Measurements from ENCODE around the gene BRD4. TPM values are rescaled to one million over a fixed set of nuclear protein-coding genes. Genes with fewer than 3 reads are reported as not detected.

Gene BRD4
- total and polyA plus RNA-seq, 2 of the 13 experiments (the other 11 are each of a cell fraction or from before 2014, with no cell fraction given), result 10.5 to 11.4 TPM

DNA sequence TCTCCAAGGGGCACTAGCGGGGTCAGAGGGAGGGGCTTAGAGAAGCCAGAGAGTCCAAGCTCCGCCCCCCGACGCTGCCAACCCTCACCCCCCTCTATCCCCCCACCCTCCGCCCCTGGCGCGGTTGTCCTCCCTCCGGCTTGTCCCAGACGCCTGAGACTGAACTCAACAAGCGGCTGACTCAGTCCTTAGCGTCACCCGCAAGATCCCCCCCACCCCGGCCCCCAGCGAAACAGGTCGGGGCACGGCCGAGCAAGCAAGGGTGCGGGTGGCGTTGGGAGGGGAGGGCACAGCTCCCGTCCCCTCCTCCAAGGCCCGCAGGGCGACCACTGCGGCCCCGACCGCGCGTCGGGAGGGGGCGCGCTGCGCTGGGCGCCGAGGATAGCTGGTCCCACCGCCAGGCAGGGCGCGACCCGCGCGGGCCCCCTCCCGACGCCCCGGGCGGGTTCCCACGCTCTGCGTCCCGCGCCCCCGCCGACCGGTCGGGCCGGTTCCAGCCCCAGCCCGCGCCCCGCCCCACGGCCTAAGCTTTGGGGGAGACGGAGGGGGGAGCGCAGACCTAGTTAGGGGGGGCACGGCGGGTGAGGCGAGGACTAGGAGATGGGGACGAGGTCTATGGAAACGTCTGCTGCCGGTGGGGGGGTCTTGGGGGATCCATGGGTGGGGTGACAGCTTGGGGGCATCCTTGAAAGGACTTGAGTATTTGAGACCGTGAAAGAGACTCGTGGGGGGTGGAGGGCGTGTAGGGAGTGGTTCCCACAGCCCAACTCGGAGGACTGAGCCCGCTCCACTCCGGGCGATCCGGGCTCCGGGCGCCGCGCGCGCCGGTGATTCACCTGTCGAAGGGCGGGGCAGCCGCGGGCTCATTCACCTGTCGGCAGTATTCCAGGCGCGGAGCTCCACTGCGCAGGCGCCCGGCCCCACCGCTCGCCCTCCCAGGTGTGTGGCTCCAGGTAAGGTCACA lies 136.7 kb downstream of the BRD4 start:
- Histone ChIP-seq H4K20me1 (ENCODE audit: insufficient read depth, low read length) (no peaks in the 10 kb centered on the region; the same call in 1 of the 2 replicates), H3K36me3 (replicated peaks in 1 of 2; ENCODE audit: control insufficient read depth in 1 of 2, insufficient read depth in 2 of 2, low read length in 2 of 2) (no peaks in the 10 kb centered on the region), H3K4me3 (replicated peaks in 1 of 3; ENCODE audit: insufficient read depth in 1 of 3, low read depth in 2 of 3, low read length in 3 of 3) (peak overlapping the region; percentile 7 to 58 (median 23); a peak in 3 of 6 replicates), H3K4me1 (ENCODE audit: insufficient read depth, low read length) (no peaks in the 10 kb centered on the region; the same call in 1 of the 2 replicates), H2AFZ (ENCODE audit: low read length) (no peak overlapping the region), H3K9ac (ENCODE audit: insufficient read depth, low read depth, low read length) (no peak overlapping the region), H3K27ac (ENCODE audit: extremely low read length, insufficient read depth, low read length) (no peak overlapping the region), H3K9me3 (ENCODE audit: low read length) (no peaks in the 10 kb centered on the region), H3K79me2 (ENCODE audit: insufficient read depth, low read length) (no peaks in the 10 kb centered on the region), H3K27me3 (ENCODE audit: control insufficient read depth in 1 of 2, insufficient read depth in 2 of 2, low read length in 2 of 2) (peaks cover 3 to 26% of the 10 kb centered on the region in 2 experiments; a peak in 4 of 5 replicates), H3K4me2 (ENCODE audit: low read depth, low read length) (peak overlapping the region; percentile 60)
- FAIRE-seq (no peak), DNase-seq (ENCODE audit: low spot score) (no peak), ATAC-seq (peak; percentile 68)
- ChIA-PET POLR2A (interaction anchor here (1.1 kb wide), 1 partner anchor 15 kb away, joined by 4 read pairs; no protein-coding TSS in a partner anchor), CTCF (ENCODE audit: low intra/inter-chr PET ratio, low total read pairs) (no interaction called here)
- BruUV-seq (replicated peaks), result no TSS peak
- intact Hi-C loops (cut with micrococcal nuclease; ENCODE audit: unreplicated experiment) (no loop called here), in situ Hi-C loops (cut with HindIII; ENCODE audit: extremely low pct_ligation_motif_present, low pct_unique_long_range_greater_than_20kb) (no loop called here)
- 4% methylated on average over 16 of the region's 91 CpGs for WGBS (ENCODE audit: low lambda C conversion rate)
- TF ChIP-seq, protein P1, sequence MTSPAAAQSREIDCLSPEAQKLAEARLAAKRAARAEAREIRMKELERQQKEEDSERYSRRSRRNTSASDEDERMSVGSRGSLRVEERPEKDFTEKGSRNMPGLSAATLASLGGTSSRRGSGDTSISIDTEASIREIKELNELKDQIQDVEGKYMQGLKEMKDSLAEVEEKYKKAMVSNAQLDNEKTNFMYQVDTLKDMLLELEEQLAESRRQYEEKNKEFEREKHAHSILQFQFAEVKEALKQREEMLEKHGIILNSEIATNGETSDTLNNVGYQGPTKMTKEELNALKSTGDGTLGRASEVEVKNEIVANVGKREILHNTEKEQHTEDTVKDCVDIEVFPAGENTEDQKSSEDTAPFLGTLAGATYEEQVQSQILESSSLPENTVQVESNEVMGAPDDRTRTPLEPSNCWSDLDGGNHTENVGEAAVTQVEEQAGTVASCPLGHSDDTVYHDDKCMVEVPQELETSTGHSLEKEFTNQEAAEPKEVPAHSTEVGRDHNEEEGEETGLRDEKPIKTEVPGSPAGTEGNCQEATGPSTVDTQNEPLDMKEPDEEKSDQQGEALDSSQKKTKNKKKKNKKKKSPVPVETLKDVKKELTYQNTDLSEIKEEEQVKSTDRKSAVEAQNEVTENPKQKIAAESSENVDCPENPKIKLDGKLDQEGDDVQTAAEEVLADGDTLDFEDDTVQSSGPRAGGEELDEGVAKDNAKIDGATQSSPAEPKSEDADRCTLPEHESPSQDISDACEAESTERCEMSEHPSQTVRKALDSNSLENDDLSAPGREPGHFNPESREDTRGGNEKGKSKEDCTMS (CRISPR knock-in tag; conservative IDR thresholded peaks at IDR 0.05), result no peak
- TF ChIP-seq FOSL2 (CRISPR knock-in tag; IDR thresholded peaks at IDR 0.05) (peak; percentile 81), ZNF317 (CRISPR knock-in tag; IDR thresholded peaks at IDR 0.05) (no peak), MED1 (CRISPR knock-in tag; IDR thresholded peaks at IDR 0.05) (no peak), FOXP4 (CRISPR knock-in tag; IDR thresholded peaks at IDR 0.05) (no peak), STAG1 (CRISPR knock-in tag; IDR thresholded peaks at IDR 0.05) (peak; percentile 33; the same call in 1 of the 2 replicates), ZNF230 (CRISPR knock-in tag; IDR thresholded peaks at IDR 0.05) (no peak), ZMYM3 (CRISPR knock-in tag; IDR thresholded peaks at IDR 0.05) (no peak), ZNF879 (CRISPR knock-in tag; IDR thresholded peaks at IDR 0.05) (no peak), YY1 (IDR thresholded peaks at IDR 0.05; ENCODE audit: insufficient read depth, insufficient replicate concordance, low read depth, low read length) (peak; percentile 32)
- TF ChIP-seq, protein P2, sequence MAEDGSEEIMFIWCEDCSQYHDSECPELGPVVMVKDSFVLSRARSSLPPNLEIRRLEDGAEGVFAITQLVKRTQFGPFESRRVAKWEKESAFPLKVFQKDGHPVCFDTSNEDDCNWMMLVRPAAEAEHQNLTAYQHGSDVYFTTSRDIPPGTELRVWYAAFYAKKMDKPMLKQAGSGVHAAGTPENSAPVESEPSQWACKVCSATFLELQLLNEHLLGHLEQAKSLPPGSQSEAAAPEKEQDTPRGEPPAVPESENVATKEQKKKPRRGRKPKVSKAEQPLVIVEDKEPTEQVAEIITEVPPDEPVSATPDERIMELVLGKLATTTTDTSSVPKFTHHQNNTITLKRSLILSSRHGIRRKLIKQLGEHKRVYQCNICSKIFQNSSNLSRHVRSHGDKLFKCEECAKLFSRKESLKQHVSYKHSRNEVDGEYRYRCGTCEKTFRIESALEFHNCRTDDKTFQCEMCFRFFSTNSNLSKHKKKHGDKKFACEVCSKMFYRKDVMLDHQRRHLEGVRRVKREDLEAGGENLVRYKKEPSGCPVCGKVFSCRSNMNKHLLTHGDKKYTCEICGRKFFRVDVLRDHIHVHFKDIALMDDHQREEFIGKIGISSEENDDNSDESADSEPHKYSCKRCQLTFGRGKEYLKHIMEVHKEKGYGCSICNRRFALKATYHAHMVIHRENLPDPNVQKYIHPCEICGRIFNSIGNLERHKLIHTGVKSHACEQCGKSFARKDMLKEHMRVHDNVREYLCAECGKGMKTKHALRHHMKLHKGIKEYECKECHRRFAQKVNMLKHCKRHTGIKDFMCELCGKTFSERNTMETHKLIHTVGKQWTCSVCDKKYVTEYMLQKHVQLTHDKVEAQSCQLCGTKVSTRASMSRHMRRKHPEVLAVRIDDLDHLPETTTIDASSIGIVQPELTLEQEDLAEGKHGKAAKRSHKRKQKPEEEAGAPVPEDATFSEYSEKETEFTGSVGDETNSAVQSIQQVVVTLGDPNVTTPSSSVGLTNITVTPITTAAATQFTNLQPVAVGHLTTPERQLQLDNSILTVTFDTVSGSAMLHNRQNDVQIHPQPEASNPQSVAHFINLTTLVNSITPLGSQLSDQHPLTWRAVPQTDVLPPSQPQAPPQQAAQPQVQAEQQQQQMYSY (CRISPR knock-in tag; IDR thresholded peaks at IDR 0.05), result peak; percentile 97
- TF ChIP-seq, protein P3, sequence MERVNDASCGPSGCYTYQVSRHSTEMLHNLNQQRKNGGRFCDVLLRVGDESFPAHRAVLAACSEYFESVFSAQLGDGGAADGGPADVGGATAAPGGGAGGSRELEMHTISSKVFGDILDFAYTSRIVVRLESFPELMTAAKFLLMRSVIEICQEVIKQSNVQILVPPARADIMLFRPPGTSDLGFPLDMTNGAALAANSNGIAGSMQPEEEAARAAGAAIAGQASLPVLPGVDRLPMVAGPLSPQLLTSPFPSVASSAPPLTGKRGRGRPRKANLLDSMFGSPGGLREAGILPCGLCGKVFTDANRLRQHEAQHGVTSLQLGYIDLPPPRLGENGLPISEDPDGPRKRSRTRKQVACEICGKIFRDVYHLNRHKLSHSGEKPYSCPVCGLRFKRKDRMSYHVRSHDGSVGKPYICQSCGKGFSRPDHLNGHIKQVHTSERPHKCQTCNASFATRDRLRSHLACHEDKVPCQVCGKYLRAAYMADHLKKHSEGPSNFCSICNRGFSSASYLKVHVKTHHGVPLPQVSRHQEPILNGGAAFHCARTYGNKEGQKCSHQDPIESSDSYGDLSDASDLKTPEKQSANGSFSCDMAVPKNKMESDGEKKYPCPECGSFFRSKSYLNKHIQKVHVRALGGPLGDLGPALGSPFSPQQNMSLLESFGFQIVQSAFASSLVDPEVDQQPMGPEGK (CRISPR knock-in tag; IDR thresholded peaks at IDR 0.05), result 0 out of 2 replicates have a peak, but pooled peaks have one; percentile 29
